ENCODE results near the gene UNC13A. TPM values are rescaled to one million over a fixed set of nuclear protein-coding genes. Genes with fewer than 3 reads are reported as not detected.

The UNC13A gene
- total RNA-seq, 1 donor from 2014 or later: 1.2 TPM

DNA sequence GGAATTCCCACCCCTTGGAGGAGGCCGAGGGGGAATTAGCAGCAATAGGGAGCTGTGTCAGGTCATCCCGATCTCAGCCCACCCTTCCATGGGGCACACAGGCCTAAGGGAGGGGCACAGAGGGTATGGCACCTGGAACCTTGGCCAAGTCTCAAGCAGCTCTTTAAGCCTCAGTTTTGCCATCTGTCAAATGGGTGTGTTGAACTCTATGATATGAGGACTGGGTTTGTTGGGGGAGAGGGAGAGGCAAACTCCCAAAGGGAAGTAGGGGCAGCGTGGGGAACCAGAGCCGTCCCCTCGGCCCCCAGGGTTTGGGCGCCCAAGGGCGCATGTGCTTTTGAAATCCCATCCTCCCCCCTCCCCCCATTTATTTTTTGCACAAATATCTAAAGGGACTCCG lies 83.0 kb downstream of the UNC13A start:
- Mint-ChIP-seq H3K9me3 (ENCODE audit: unreplicated experiment) (peaks cover 4% of the 10 kb centered on the region), H3K4me3 (ENCODE audit: unreplicated experiment) (no peak overlapping the region), H3K36me3 (ENCODE audit: low read depth, unreplicated experiment) (no peaks in the 10 kb centered on the region), H3K27ac (ENCODE audit: unreplicated experiment) (no peak overlapping the region), H3K4me1 (ENCODE audit: low read depth, unreplicated experiment) (no peaks in the 10 kb centered on the region), H3K27me3 (ENCODE audit: low read depth, unreplicated experiment) (peaks cover 34% of the 10 kb centered on the region)
- peaks cover 15% of the 10 kb centered on the region for H3K27me3 ChIP-seq (ENCODE audit: insufficient read depth, low read length)
- no peaks in the 10 kb centered on the region for H3K9me3 ChIP-seq (ENCODE audit: insufficient read depth, low read depth, low read length)
- H3K4me2 ChIP-seq (ENCODE audit: low read length): no peak overlapping the region
- DNase-seq (ENCODE audit: low read depth) (no peak), FAIRE-seq (no peak)
- no peak overlapping the region for H2AFZ ChIP-seq (ENCODE audit: low read depth, low read length)
- H3K79me2 ChIP-seq (ENCODE audit: insufficient read depth, low read length): no peaks in the 10 kb centered on the region
- H3K36me3 ChIP-seq (ENCODE audit: insufficient read depth, low read length): no peaks in the 10 kb centered on the region
- no peak overlapping the region for H3K4me3 ChIP-seq (ENCODE audit: insufficient read depth, low read depth, low read length)
- peaks cover 6% of the 10 kb centered on the region for H3K4me1 ChIP-seq (ENCODE audit: insufficient read depth, low read length)
- no peak overlapping the region for H3K27ac ChIP-seq (ENCODE audit: low read depth, low read length)
- H4K20me1 ChIP-seq (ENCODE audit: insufficient read depth, low read length): no peaks in the 10 kb centered on the region
- TF ChIP-seq EZH2 (IDR thresholded peaks at IDR 0.05; ENCODE audit: insufficient read depth, low read length): no peak
- TF ChIP-seq, protein P1, sequence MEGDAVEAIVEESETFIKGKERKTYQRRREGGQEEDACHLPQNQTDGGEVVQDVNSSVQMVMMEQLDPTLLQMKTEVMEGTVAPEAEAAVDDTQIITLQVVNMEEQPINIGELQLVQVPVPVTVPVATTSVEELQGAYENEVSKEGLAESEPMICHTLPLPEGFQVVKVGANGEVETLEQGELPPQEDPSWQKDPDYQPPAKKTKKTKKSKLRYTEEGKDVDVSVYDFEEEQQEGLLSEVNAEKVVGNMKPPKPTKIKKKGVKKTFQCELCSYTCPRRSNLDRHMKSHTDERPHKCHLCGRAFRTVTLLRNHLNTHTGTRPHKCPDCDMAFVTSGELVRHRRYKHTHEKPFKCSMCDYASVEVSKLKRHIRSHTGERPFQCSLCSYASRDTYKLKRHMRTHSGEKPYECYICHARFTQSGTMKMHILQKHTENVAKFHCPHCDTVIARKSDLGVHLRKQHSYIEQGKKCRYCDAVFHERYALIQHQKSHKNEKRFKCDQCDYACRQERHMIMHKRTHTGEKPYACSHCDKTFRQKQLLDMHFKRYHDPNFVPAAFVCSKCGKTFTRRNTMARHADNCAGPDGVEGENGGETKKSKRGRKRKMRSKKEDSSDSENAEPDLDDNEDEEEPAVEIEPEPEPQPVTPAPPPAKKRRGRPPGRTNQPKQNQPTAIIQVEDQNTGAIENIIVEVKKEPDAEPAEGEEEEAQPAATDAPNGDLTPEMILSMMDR (IDR thresholded peaks at IDR 0.05; ENCODE audit: insufficient read depth, low read depth, low read length): no peak
- H3K9ac ChIP-seq (ENCODE audit: low read length): no peak overlapping the region

- no peak overlapping the region for H3K4me2 ChIP-seq (ENCODE audit: low read length)
- H3K27me3 ChIP-seq (ENCODE audit: insufficient read depth, low read length): peaks cover 15% of the 10 kb centered on the region
- H3K79me2 ChIP-seq (ENCODE audit: insufficient read depth, low read length): no peaks in the 10 kb centered on the region
- no peak for FAIRE-seq
- Mint-ChIP-seq H3K4me1 (ENCODE audit: low read depth, unreplicated experiment) (no peaks in the 10 kb centered on the region), H3K4me3 (ENCODE audit: unreplicated experiment) (peak overlapping the region; percentile 7), H3K27me3 (ENCODE audit: low read depth, unreplicated experiment) (peaks cover 37% of the 10 kb centered on the region), H3K36me3 (ENCODE audit: low read depth, unreplicated experiment) (no peaks in the 10 kb centered on the region), H3K9me3 (ENCODE audit: unreplicated experiment) (peaks cover 4% of the 10 kb centered on the region), H3K27ac (ENCODE audit: unreplicated experiment) (no peak overlapping the region)
- H3K9me3 ChIP-seq (ENCODE audit: insufficient read depth, low read depth, low read length): no peaks in the 10 kb centered on the region
- no peaks in the 10 kb centered on the region for H3K36me3 ChIP-seq (ENCODE audit: insufficient read depth, low read length)
- no peak overlapping the region for H3K27ac ChIP-seq (ENCODE audit: low read depth, low read length)
- H4K20me1 ChIP-seq (ENCODE audit: insufficient read depth, low read length): no peaks in the 10 kb centered on the region
- H2AFZ ChIP-seq (ENCODE audit: low read depth, low read length): no peak overlapping the region
- no peak overlapping the region for H3K4me3 ChIP-seq (ENCODE audit: insufficient read depth, low read depth, low read length)
- peaks cover 6% of the 10 kb centered on the region for H3K4me1 ChIP-seq (ENCODE audit: insufficient read depth, low read length)
- DNase-seq (ENCODE audit: low read depth): no peak
- no peak overlapping the region for H3K9ac ChIP-seq (ENCODE audit: low read length)
- TF ChIP-seq, protein P1 (IDR thresholded peaks at IDR 0.05; ENCODE audit: insufficient read depth, low read depth, low read length): no peak
- no peak for TF ChIP-seq EZH2 (IDR thresholded peaks at IDR 0.05; ENCODE audit: insufficient read depth, low read length)
Observed at GRCh38 chr19:17604372-17605025, 83.7 kb downstream of the UNC13A start.

GRCh38 chr19:17602872-17603510 lies 85.2 kb downstream of the UNC13A start:
- H3K4me3 Mint-ChIP-seq (ENCODE audit: unreplicated experiment): no peak overlapping the region
- no peak overlapping the region for H3K4me2 ChIP-seq (ENCODE audit: low read length)
- no peaks in the 10 kb centered on the region for H3K9me3 ChIP-seq (ENCODE audit: insufficient read depth, low read depth, low read length)
- FAIRE-seq (no peak), DNase-seq (ENCODE audit: low read depth) (no peak)
- H3K36me3 ChIP-seq (ENCODE audit: insufficient read depth, low read length): no peaks in the 10 kb centered on the region
- H3K36me3 Mint-ChIP-seq (ENCODE audit: low read depth, unreplicated experiment): no peaks in the 10 kb centered on the region
- no peaks in the 10 kb centered on the region for H3K4me1 Mint-ChIP-seq (ENCODE audit: low read depth, unreplicated experiment)
- no peak overlapping the region for H3K9ac ChIP-seq (ENCODE audit: low read length)
- peaks cover 15% of the 10 kb centered on the region for H3K27me3 ChIP-seq (ENCODE audit: insufficient read depth, low read length)
- TF ChIP-seq, protein P1 (IDR thresholded peaks at IDR 0.05; ENCODE audit: insufficient read depth, low read depth, low read length): no peak
- H3K4me1 ChIP-seq (ENCODE audit: insufficient read depth, low read length): peaks cover 6% of the 10 kb centered on the region
- H3K79me2 ChIP-seq (ENCODE audit: insufficient read depth, low read length): no peaks in the 10 kb centered on the region
- no peak overlapping the region for H3K27ac ChIP-seq (ENCODE audit: low read depth, low read length)
- no peak overlapping the region for H2AFZ ChIP-seq (ENCODE audit: low read depth, low read length)
- no peaks in the 10 kb centered on the region for H4K20me1 ChIP-seq (ENCODE audit: insufficient read depth, low read length)
- no peak overlapping the region for H3K4me3 ChIP-seq (ENCODE audit: insufficient read depth, low read depth, low read length)
- H3K27me3 Mint-ChIP-seq (ENCODE audit: low read depth, unreplicated experiment): peaks cover 37% of the 10 kb centered on the region
- no peak overlapping the region for H3K27ac Mint-ChIP-seq (ENCODE audit: unreplicated experiment)
- H3K9me3 Mint-ChIP-seq (ENCODE audit: unreplicated experiment): peaks cover 4% of the 10 kb centered on the region
